OCI-LY1 (cell line): ENCODE data around the gene TCEANC.
"Not testable (repeated sequence)": the region's sequence is repeated elsewhere in the genome, so short reads cannot be mapped to it uniquely, and the experiment has no call there.

Experiments used
- H2AFZ ChIP-seq: fragments of 200-600 bp; sonication (generic), shearing (Covaris generic); 2 replicates; pipeline ENCODE4 v1.6.0; 2014; ENCODE audit warnings: antibody characterized with exemption, mild to moderate bottlenecking, low read length
- H3F3A ChIP-seq: fragments of 200-600 bp; sonication (generic), shearing (Covaris generic); 2 replicates; pipeline ENCODE4 v1.6.0; 2014; ENCODE audit warnings: mild to moderate bottlenecking, antibody characterized with exemption, low read length, moderate library complexity; ENCODE audit not compliant: insufficient read depth
- H3K27ac ChIP-seq: fragments of 200-600 bp; sonication (generic); 2 replicates; pipeline ENCODE4 v1.5.1; 2014; ENCODE audit warnings: low read length, mixed run types, mild to moderate bottlenecking, low read depth; ENCODE audit not compliant: poor library complexity, severe bottlenecking
- H3K27me3 ChIP-seq: fragments of 200-600 bp; sonication (generic); 2 replicates; pipeline ENCODE4 v1.6.0; 2014; ENCODE audit warnings: antibody characterized with exemption, mild to moderate bottlenecking, low read length, moderate library complexity; ENCODE audit not compliant: insufficient read depth
- H3K36me3 ChIP-seq: fragments of 200-600 bp; sonication (generic); 2 replicates; pipeline ENCODE4 v1.6.1; 2014; ENCODE audit warnings: mild to moderate bottlenecking, antibody characterized with exemption, low read length, moderate library complexity, mixed read lengths; ENCODE audit not compliant: insufficient read depth
- H3K4me1 ChIP-seq: fragments of 200-600 bp; sonication (generic); 2 replicates; pipeline ENCODE4 v1.5.1; 2014; ENCODE audit warnings: mild to moderate bottlenecking, low read length, moderate library complexity; ENCODE audit not compliant: insufficient read depth, severe bottlenecking
- H3K4me2 ChIP-seq: fragments of 200-600 bp; sonication (generic), shearing (Covaris generic); 2 replicates; pipeline ENCODE4 v1.6.1; 2014; ENCODE audit warnings: low read length
- H3K4me3 ChIP-seq: fragments of 200-600 bp; sonication (generic); 2 replicates; pipeline ENCODE4 v1.5.1; 2014; ENCODE audit warnings: low read length, low read depth, mild to moderate bottlenecking, mixed read lengths; ENCODE audit not compliant: poor library complexity, severe bottlenecking
- H3K79me2 ChIP-seq: fragments of 200-600 bp; shearing (Covaris generic); 2 replicates; pipeline ENCODE4 v1.6.1; 2016; ENCODE audit warnings: mixed run types, low read length, mixed read lengths; ENCODE audit not compliant: insufficient read depth
- H3K9ac ChIP-seq: fragments of 200-600 bp; sonication (generic), shearing (Covaris generic); 2 replicates; pipeline ENCODE4 v1.6.1; 2014; ENCODE audit warnings: mild to moderate bottlenecking, low read length, mixed read lengths
- H3K9me2 ChIP-seq: fragments of 200-600 bp; sonication (generic), shearing (Covaris generic); 2 replicates; pipeline ENCODE4 v1.6.1; 2014; ENCODE audit warnings: low read depth, mild to moderate bottlenecking, low read length, mixed read lengths
- H3K9me3 ChIP-seq: fragments of 200-600 bp; shearing (Covaris generic); 2 replicates; pipeline ENCODE4 v1.6.1; 2014; ENCODE audit warnings: low read length, mixed read lengths
- H4K20me1 ChIP-seq: fragments of 200-600 bp; sonication (generic), shearing (Covaris generic); 2 replicates; pipeline ENCODE4 v1.6.0; 2016; ENCODE audit warnings: mild to moderate bottlenecking, low read length; ENCODE audit not compliant: insufficient read depth
- CTCF ChIP-seq: fragments of 200-600 bp; sonication (generic), shearing (Covaris generic); IDR thresholded peaks from 2 replicates; pipeline ENCODE4 v1.5.1; 2017; ENCODE audit warnings: mild to moderate bottlenecking, antibody characterized with exemption, low read length, moderate library complexity, mixed read lengths
- EZH2 ChIP-seq: fragments of 200-600 bp; sonication (generic), shearing (Covaris generic); IDR thresholded peaks from 2 replicates; pipeline ENCODE4 v1.8.0; 2017; ENCODE audit warnings: borderline replicate concordance, mixed run types, mild to moderate bottlenecking, antibody characterized with exemption, low read length, moderate library complexity, mixed read lengths

The TCEANC gene

GRCh38 chrX:13647709-13648212 lies 5.2 kb upstream of the TCEANC start:
- Histone ChIP-seq H3K4me3 (no peak overlapping the region), H3F3A (no peaks in the 10 kb centered on the region), H3K9ac (no peak overlapping the region), H4K20me1 (no peaks in the 10 kb centered on the region), H3K36me3 (no peaks in the 10 kb centered on the region), H3K4me1 (peaks cover 6% of the 10 kb centered on the region), H3K9me3 (no peaks in the 10 kb centered on the region), H3K9me2 (no peaks in the 10 kb centered on the region), H2AFZ (no peak overlapping the region), H3K79me2 (no peaks in the 10 kb centered on the region), H3K27me3 (no peaks in the 10 kb centered on the region), H3K27ac (no peak overlapping the region), H3K4me2 (no peak overlapping the region)
- TF ChIP-seq EZH2 (no peak), CTCF (no peak)

GRCh38 chrX:13648336-13648735 lies 4.6 kb upstream of the TCEANC start:
- not testable (repeated sequence) for H3K9ac ChIP-seq, H3F3A ChIP-seq, H3K9me2 ChIP-seq, H3K4me1 ChIP-seq, H3K4me2 ChIP-seq, H2AFZ ChIP-seq, H3K27ac ChIP-seq, H3K9me3 ChIP-seq, H3K4me3 ChIP-seq, H4K20me1 ChIP-seq, H3K79me2 ChIP-seq, H3K27me3 ChIP-seq, H3K36me3 ChIP-seq

GRCh38 chrX:13649838-13650237 lies 3.1 kb upstream of the TCEANC start:
- Histone ChIP-seq H3K27me3 (no peaks in the 10 kb centered on the region), H3K27ac (no peak overlapping the region), H2AFZ (no peak overlapping the region), H3K79me2 (no peaks in the 10 kb centered on the region), H3F3A (no peaks in the 10 kb centered on the region), H3K9me2 (no peaks in the 10 kb centered on the region), H4K20me1 (no peaks in the 10 kb centered on the region), H3K9me3 (no peaks in the 10 kb centered on the region), H3K9ac (no peak overlapping the region), H3K4me2 (no peak overlapping the region), H3K36me3 (no peaks in the 10 kb centered on the region), H3K4me3 (no peak overlapping the region), H3K4me1 (peaks cover 17% of the 10 kb centered on the region)
- no peak for TF ChIP-seq CTCF
- no peak for TF ChIP-seq EZH2

GRCh38 chrX:13650318-13650717 lies 2.6 kb upstream of the TCEANC start:
- Histone ChIP-seq H3K4me3 (no peak overlapping the region), H3K36me3 (peaks cover 3% of the 10 kb centered on the region; the same call in 1 of the 2 replicates), H4K20me1 (no peaks in the 10 kb centered on the region), H3K79me2 (no peaks in the 10 kb centered on the region), H3K4me2 (no peak overlapping the region), H3K9me2 (no peaks in the 10 kb centered on the region), H3K9ac (no peak overlapping the region), H3F3A (no peaks in the 10 kb centered on the region), H3K4me1 (peaks cover 17% of the 10 kb centered on the region), H2AFZ (no peak overlapping the region), H3K27ac (no peak overlapping the region), H3K27me3 (no peaks in the 10 kb centered on the region), H3K9me3 (no peaks in the 10 kb centered on the region)
- no peak for TF ChIP-seq EZH2
